GM18861 (cell line): ENCODE results near the gene PRDM11.
"Not testable (repeated sequence)": the region's sequence is repeated elsewhere in the genome, so short reads cannot be mapped to it uniquely, and the experiment has no call there.

Experiments
- ATAC-seq: cut with Tn5 transposase; IDR thresholded peaks from one replicate; pipeline ENCODE4 v1.9.1; 2021; ENCODE audit not compliant: unreplicated experiment

PRDM11 gene

DNA sequence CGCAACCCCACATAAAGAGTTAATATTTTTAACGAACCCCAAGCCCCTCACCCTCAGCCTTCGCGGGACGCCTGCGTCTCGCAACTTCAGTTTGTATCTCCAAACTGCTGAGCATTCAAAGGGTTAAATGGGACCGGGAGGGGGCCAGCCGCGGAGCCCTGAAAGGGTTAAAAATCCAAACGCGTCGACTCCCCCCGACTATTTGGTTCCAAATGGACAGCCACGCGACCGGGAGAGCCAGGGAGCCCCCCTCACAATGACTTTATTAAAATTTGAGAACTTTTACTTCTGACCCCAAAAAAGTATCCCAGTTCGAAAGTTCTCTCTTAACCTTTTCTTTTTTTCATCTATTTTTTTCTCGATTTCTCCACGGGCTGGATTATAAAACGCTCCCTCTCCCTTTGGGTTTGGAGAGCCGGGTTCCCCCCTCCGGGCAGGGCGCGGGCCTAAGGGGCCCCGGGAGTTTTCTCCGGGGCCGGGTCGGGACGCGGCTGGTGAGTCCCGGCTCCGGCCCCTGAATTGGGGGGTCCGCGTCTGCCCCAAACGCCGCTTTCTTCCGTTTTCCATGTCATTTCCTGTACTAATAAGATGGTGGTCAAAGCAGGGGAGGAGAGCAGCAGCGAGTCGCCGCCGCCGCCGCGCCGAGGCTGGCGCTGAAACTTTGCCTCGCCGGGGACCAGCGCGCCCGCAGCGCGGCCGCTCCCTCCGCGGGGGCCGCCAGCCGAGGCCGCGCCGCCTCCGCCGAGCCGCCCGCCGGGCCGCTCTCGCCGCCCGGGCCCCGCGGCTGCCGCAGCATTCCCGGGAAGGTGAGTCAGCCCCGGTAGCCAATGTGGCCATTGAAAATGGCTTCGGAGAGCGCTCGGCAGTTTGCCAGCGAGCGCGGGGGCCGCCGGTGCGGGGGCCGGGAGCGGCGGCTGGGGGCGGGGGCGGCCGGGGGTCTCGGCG is at the start of gene PRDM11:
Gene PRDM11 (plus strand): TSS at position 568 of the 945 bp plus-strand sequence. CDS start 35,128 bp downstream, outside the sequence.
- peak; percentile 29 for ATAC-seq

DNA sequence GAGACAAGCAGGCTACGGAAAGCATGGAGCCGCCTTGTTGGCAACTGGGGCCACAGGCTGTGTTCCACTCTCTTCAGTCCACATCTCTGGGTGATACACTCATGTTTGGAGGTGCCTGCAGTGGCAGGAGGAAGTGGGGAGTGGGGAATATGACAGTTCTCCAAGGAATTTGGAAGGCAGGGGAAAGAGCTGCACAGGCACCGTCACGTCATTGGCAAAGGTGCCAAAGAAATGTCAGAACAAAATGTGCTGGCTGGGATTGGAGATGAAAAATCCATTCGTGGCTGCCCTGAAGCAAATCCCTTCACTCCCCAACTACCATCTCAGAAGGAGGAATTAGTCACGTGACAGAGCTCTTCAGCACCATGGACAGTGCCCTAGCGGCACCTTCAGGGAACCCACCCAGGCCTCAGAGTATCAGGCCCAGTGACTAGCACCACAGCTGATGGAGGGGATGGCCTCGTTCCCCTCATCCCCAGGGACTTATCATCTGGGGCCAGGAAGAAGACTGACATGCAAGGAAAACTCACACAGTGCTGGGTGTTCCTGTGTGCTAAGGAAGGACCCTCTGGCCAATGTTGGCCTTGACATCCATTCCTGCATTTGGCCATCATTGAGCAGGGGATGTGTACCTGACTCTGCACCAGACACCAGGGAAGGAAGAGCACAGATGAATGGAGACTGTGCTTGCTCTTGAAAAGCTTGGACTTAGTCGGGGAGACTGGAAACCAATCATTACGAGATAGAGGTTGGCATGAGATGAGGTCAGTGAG is 48.5 kb upstream of the PRDM11 start:
- ATAC-seq, result no peak

DNA sequence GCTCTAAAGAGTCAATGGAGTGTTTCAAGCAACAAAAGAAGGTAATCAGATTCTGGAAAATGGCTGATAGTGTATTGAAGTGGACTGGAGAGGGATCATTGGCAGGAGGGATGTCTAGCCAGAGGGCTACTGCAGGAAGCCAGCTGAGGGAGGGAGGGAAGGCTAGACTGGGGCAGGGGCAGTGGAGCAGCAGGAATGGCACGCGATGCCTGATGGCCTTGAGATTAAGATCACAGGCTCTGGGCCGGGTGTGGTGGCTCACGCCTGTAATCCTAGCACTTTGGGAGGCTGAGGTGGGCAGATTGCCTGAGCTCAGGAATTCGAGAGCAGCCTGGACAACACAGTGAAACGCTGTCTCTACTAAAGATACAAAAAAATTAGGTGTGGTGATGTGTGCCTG is 47.5 kb upstream of the PRDM11 start:
- no peak for ATAC-seq

DNA sequence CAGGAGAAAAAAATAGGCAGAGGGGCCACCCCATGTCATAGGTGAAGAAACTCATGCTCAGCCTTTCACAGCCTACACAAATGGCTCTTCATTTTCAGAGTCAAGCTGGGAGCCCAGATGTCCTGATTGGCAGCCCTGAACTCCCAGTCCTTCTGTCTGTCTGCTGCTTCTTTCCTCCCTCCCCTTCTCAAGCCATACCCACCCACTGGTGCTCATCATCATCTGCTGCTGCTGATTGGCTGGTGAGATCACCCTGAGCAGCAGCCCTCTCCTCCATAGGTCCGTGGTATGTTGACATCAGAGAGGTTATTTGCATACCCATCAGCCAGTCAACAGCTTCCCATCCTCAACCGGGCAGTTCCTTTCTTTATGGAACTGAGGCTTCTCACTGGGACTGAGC is 46.1 kb upstream of the PRDM11 start:
- ATAC-seq, result no peak

DNA sequence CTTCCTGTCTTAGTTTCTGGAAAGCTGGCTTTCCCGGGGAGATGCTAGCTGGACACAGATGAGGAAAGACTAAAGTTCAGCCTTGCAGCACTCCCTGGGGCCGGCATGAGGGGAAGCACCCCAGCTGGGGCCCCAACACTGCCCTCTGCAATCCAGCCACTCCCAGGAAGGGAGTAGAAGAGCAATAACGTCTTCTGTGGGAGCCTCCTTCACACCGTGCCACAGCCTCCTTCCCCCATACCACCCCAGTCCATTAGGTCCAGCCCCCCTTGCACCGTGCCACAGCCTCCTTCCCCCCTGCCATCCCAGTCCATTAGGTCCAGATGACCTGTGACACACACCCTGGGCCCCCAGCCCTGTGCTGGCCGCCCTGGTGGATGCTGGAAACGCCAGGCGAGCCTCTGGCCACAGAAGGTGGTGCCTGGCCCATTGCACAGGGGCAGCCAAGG is 44.1 kb upstream of the PRDM11 start:
- ATAC-seq, result no peak

DNA sequence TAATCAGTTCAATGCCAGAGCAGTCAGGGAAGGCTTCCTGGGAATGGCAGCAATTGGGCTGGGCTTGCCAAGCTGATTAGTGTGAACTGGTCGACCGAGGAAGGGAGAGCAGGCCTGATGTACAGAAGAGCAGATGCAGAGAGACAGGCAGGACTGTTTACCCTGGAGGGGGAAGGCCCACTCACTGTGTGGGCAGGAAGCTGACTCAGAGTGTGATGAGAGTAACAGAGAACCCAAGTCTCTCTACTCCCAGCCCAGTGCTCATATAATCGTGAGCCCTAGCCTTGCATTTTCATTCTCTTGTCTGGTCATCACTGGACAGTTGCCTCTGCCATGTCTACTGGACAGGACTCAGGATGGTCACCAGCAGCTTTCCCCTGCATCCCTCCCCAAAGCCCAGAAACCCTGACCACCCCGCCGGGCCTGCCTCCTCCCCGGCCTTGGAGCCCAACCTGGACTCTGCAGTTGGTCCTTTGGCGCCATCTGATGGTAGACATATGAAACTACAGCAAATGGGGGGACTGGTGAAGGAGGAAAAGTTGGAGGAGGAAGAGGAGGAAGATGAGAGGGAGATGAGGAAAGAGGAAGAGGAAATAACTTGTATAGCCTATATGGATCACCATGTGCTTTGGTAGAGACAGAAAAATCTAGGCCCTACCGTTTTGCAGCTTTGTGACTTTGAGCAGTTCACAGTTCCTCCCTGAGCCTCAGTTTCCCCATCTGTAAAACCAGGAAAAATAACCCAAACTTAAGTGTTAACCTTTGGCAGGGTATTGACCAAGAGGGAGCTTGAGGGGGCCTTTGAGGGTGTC is 43.4 kb upstream of the PRDM11 start:
- ATAC-seq, result peak; percentile 87

DNA sequence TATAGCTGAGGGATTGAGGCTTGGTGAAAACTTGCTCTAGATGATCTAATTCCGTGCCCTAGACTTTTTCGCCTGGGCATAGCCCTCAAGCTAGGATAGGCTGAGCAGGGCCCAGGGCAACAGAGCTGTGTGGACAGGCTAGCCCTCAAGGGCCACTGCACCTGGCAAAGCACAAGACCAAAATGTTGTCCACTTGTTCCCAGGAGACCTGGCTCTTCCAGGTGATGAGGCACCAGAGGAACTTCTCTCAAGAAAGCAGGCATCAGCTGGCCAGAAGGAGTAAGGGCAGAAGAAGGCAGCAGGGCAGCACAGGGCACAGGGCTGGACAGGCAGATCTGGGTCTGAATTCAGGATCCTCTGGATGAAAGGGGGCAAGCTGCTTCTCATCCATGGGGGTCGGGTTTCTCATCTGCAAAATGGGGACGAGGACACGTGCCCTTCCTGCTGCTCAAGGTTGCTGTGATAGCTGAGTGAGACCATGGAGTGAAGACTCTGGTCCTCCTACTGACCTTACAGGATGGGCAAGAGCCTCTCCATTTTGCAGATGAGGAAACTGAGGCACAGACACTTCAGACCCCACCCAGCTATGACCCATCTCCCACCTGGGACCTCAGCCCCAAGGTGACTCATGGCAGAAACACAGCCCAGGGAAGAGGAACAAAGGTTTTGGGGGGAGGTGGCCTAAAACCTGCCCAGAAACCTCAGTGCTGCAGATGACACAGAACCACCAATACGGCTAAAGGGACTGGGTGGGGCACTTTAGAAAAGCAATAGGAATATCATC is 42.2 kb upstream of the PRDM11 start:
- no peak for ATAC-seq

DNA sequence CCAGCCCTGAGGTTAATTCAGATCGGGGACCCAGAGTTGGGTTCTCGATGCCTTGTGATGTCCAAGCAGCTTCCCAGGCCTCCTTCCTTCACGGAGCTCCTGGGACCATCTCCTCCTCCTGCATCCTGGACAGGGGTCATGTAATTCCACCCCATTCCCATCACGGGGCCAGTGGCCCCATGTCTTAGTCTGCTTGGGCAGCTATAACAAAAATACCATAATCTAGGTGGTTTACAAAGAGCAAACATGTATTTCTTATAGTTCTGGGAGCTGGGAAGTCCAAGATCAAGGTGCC is 41.7 kb upstream of the PRDM11 start:
- ATAC-seq, result no peak

DNA sequence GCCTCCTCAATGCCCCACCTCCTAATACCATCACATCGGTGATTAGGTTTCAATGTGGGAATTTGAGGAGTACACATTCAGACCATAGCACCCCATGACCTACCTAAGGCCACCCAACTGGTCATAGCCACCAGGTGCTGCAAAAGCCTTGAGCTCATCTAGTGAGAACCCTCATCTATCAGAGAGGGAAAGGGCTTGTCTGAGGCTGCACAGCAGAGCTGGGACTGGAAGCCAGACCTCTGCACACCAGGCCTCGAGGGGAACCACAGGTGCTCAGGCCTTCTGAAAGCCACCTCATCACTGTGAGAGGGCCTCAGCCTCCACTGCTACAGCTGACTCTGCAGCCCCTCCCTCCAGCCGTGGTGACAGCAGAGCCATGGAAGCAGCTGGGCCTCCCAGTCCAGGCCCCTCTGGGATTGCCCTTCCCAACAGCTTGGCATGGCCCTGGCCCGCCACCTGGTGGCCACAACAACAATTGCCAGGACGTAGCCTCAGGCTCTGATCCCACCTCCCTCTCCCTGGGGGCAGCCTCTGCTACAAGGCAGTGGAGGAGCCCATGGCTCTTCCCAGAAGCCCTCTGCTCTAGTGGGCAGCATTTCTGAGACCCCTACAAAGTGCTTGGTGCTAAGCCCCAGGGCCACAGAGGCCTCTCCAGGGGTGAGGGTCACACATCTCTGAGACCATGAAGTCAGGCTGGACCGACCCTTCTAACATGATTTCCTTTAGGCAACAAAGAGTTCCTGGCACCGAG is 41.0 kb upstream of the PRDM11 start:
- no peak for ATAC-seq

DNA sequence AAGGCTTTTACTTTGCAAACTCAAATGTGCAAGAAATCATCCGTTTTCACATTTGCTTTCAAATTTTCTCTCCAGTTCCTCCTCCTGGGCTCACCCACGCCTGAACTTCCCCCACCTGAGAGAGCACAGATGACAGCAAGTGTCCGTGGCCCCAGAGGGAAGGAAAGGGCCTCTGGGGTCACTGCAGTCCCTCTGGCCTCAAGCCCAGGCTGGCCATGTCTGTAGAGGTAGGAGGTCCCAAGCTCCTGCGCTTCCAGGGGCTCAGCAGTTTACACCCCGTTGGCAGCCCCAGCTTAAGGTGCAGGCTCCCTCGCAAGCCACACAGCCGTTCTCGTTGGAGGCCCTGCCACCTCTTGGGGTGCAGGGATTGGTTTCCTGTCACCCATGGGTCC is 40.5 kb upstream of the PRDM11 start:
- no peak for ATAC-seq

DNA sequence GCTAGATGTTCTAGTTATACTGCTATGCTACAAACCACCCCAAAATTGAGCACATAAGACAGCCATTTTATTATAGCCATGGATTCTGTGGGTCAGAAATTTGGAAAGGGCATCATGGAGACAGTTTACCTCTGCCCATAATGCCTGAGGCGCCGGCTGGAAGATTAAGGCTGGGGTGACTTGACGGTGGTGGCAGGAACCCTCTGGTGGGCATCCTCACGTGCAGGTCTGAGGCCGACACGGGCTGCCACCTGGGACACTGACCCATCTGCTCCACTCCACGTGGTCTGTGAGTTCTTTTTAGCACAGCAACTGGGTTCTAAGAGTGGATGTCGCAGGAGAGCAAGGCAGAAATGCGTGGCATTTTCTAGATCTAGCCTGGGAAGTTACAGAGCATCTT is 40.0 kb upstream of the PRDM11 start:
- no peak for ATAC-seq

DNA sequence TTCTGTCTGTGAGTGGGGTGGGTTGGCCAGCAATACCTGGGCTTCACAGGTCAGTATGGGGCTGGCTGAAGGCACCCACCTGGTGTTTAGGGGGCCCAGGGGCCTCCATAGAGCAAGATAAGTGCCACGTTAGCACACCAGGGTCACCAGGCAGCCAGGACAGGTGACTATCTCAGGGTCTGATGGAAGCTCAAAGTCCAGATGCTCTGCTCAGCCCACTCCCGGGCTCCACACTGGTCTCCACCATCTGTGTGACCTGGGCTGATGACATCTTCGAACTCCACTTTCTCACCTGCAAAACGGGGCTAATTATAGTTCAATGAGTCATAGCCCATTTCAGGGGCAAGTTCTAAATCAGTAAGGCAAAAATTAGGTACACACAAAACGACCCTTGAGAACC is 39.4 kb upstream of the PRDM11 start:
- ATAC-seq, result no peak

DNA sequence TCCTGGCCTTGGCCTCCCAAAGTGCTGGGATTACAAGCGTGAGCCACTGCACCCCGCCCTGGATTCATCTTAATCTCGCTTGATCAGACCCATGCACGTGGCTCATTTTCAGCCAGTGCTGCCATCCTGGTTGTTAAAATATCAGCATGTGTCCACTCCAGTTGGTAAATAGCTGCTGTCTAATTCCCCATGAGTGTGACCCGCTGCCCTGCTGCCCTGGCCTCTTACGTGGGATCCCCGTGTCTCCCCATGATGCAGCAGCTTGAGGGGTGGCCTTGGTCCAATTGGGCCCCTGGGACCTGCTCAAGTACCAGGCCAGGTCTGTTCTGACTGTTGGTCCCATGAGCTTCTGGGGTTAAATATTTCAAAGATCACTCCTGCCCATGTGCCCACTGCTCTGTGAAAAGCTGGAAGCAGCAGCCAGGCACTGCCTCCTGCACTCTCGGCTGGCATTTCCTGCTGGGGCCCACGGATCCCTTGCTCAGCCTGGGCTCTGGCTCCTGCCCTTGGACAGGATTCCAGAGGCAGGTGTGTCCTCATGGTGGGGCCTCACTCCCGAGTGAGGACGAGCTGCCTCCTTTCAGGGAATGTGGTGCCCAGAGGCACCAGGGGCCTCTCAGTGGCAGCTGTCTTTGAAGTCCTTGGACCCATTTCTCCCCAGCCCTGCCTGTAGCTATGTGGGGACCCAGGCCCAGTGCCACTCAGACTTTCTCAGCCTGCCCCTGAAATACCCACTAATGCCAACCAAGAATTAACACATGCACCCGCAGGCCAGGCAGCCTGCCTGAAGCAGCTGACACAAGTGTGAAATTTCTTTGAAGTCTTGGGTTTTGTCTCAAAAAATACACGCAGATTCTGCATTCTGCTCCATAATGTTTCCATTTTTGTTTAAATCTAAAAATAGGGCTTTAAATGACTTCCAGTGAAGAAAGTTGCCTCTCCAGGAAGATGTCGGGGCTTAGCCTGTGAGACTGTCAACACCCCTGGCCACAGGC is 38.1 kb upstream of the PRDM11 start:
- ATAC-seq, result no peak

DNA sequence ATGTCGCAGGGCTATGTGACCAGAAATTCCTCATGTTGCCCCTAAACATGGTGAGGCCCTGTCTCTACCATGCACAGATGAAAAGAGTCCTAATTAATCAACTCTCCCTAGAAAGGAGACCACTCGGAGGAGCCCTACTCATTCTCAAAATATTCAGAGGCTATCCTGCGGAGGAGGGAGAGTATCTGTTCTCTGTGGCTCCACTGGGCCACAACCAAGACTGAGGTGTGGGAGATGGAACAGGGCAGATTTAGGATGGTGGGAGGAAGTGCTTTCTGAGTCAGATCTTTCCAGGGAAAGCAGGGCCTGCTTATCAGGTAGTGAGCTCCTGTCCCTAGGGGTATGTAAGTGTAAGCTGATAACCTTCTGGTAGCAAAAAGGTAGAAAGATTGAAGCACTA is 37.0 kb upstream of the PRDM11 start:
- ATAC-seq, result no peak

DNA sequence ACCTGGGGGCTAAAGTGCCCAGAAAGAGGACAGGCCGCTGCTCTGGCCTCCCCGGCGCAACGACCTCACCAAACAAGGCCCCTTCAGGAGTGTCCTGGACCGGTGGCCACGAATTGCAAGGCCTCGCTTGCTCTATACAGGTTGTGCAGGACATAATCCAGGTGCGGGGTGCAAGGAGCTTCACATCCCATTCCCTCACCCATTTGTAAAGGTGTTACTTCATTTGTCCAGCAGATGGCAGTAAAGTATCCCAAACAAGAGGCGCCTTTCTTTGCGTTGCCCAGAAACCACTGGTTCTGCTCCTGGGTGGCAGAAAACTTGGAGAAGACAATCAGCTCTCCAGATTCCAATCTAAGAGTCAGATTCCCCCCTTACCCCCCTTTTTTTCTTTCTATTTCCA is 35.9 kb upstream of the PRDM11 start:
- no peak for ATAC-seq

DNA sequence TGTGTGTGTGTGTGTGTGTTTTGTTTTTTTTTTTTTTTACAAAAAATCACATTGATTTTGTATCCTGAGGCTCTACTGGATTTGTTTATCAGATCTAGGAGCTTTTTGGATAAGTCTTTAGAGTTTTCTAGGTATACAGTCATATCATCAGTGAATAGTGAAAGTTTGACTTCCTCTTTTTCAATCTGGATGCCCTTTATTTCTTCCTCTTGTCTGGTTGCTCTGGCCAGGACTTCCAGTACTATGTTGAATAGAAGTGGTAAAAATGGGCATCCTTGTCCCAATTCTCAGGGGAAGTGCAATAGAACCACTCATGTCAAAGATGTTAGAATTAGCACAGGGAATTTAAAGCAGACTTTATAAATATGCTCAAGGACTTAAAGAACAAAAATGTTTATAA is 32.6 kb upstream of the PRDM11 start:
- ATAC-seq, result no peak

DNA sequence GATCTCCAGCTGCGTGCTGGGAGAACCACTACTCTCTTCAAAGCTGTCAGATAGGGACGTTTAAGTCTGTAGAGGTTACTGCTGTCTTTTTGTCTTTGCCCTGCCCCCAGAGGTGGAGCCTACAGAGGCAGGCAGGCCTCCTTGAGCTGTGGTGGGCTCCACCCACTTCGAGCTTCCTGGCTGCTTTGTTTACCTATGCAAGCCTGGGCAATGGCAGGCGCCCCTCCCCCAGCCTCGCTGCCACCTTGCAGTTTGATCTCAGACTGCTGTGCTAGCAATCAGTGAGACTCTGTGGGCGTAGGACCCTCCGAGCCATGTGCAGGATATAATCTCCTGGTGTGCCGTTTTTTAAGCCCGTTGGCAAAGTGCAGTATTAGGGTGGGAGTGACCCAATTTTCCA is 18.6 kb upstream of the PRDM11 start:
- ATAC-seq, result not testable (repeated sequence)

DNA sequence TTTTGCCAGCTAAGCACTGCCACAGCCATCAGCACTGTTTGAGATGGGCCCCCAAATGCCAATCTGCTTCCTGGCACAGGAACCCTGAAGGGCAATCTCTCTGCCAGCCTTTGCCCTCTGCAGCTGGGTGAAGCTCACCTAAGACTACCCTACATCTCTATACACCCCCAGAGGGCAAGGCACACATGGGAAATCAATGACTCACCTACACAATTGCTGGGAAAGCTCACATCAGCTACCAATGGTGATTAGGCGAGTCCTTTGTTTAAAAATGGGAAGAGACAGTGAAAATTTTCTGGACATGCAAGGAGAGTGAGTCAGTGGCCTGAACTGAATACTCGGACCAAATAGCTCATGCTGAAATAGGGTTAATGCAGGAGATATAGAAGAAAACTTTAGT is 12.6 kb upstream of the PRDM11 start:
- no peak for ATAC-seq

DNA sequence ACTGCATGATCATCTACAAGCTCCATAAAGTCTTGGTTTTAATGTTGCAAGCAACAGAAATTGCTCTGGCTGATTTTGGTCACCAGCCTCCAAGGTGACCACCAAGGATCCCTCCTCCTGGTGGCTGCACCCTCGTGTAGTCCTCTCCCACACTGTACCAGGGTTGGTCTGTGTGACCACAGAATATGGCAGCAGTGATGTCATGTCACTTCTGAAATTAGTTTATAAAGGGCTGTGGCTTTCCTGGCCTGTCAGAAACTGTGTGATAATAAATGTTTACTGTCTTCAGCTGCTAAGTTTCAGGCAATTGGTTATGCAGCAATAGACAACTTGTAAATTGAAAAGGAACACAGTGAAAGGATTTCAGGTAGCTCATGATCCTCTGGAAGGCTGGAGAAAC is 5.3 kb upstream of the PRDM11 start:
- no peak for ATAC-seq
